HepG2 (cell line): ENCODE measurements around the gene PTPRC. TPM values are rescaled to one million over a fixed set of nuclear protein-coding genes. Genes with fewer than 3 reads are reported as not detected.

Experiments used
- ATAC-seq: fragments of 200-7000 bp; cut with Tn5 transposase; 3 replicates; pipeline ENCODE4 v1.9.1; 2020; ENCODE audit warnings: mild to moderate bottlenecking, moderate library complexity
- BruUV-seq: library from RNA; stranded (reverse); fragments of 400-500 nt; replicated peaks from 2 replicates; lab custom pipeline; 2021; lab: Mats Ljungman, UMichigan
- CTCF ChIA-PET: fragments of 300-600 bp; formaldehyde crosslinking; extraction: SDS; loops from one replicate; lab custom pipeline; 2021; ENCODE audit warnings: low total read pairs, inconsistent platforms, low intra/inter-chr PET ratio; lab: Yijun Ruan, JAX
- POLR2A ChIA-PET: fragments of 350-600 bp; sonication (Branson Sonifier 250); formaldehyde crosslinking; loops from one replicate; lab custom pipeline; 2020; ENCODE audit warnings: antibody characterized with exemption, inconsistent platforms; lab: Yijun Ruan, JAX
- DNase-seq: peaks from one replicate; pipeline ENCODE4 v3.0.0-alpha.2; 2015; ENCODE audit warnings: low spot score
- FAIRE-seq: peaks from 3 replicates; lab custom pipeline; 2011; peaks lifted over from hg19 to GRCh38; lab: Jason Lieb, UNC
- H2AFZ ChIP-seq: one replicate; pipeline ENCODE4 v1.6.1; 2011; ENCODE audit warnings: low read length, inconsistent platforms
- H3K27ac ChIP-seq: fragments of 300-600 bp; 3 replicates; pipeline ENCODE4 v1.8.0; 2011; ENCODE audit warnings: mixed run types, mild to moderate bottlenecking, mixed read lengths, low read length, inconsistent platforms; ENCODE audit not compliant: insufficient read depth; ENCODE audit errors: extremely low read length
- H3K27me3 ChIP-seq, 2 experiments: fragments of 200-600 bp in 1 of 2; 2 replicates in 1 of 2; 3 replicates in 1 of 2; pipeline versions ENCODE4 v1.6.0 to v1.8.0; 2011; ENCODE audit warnings: low read length in 2 of 2, mild to moderate bottlenecking in 2 of 2, moderate library complexity in 2 of 2, inconsistent platforms in 1 of 2; ENCODE audit not compliant: insufficient read depth in 2 of 2, control insufficient read depth in 1 of 2
- H3K36me3 ChIP-seq, 2 experiments: fragments of 200-600 bp in 1 of 2; replicated peaks in 1 of 2; 2 replicates in 1 of 2; 3 replicates in 1 of 2; pipeline versions ENCODE4 v1.5.1 to v1.8.0; 2011; ENCODE audit warnings: low read length in 2 of 2, inconsistent platforms in 1 of 2; ENCODE audit not compliant: insufficient read depth in 2 of 2, control insufficient read depth in 1 of 2
- H3K4me1 ChIP-seq: 2 replicates; pipeline ENCODE4 v1.5.1; 2012; ENCODE audit warnings: low read length, inconsistent platforms; ENCODE audit not compliant: insufficient read depth
- H3K4me2 ChIP-seq: 2 replicates; pipeline ENCODE4 v1.6.0; 2011; ENCODE audit warnings: low read depth, low read length, inconsistent platforms
- H3K4me3 ChIP-seq, 3 experiments: fragments of 200-600 bp in 1 of 3; sonication (generic), shearing (Covaris generic) in 1 of 3; replicated peaks in 1 of 3; 2 replicates each; pipeline ENCODE4 v1.5.1; 2011 to 2016; ENCODE audit warnings: low read length in 3 of 3, inconsistent platforms in 2 of 3, low read depth in 2 of 3, mild to moderate bottlenecking in 2 of 3, control low read depth in 1 of 3, mixed read lengths in 1 of 3; ENCODE audit not compliant: insufficient read depth in 1 of 3
- H3K79me2 ChIP-seq: one replicate; pipeline ENCODE4 v1.6.1; 2011; ENCODE audit warnings: low read length, inconsistent platforms; ENCODE audit not compliant: insufficient read depth
- H3K9ac ChIP-seq: 2 replicates; pipeline ENCODE4 v1.6.0; 2011; ENCODE audit warnings: mild to moderate bottlenecking, low read depth, low read length, inconsistent platforms; ENCODE audit not compliant: insufficient read depth
- H3K9me3 ChIP-seq: 2 replicates; pipeline ENCODE4 v1.5.1; 2012; ENCODE audit warnings: mild to moderate bottlenecking, low read length
- H4K20me1 ChIP-seq: 2 replicates; pipeline ENCODE4 v1.6.0; 2011; ENCODE audit warnings: inconsistent platforms, mild to moderate bottlenecking, low read length, moderate library complexity; ENCODE audit not compliant: insufficient read depth
- BATF2 ChIP-seq: sonication (generic); formaldehyde crosslinking; IDR thresholded peaks from 2 replicates; pipeline ENCODE4 v1.8.0; 2022; ENCODE audit warnings: mild to moderate bottlenecking, missing genetic modification reagents, moderate library complexity
- HNRNPH1 ChIP-seq: fragments of 200-400 bp; formaldehyde crosslinking; optimal IDR thresholded peaks from 2 replicates; pipeline ENCODE3; 2017; ENCODE audit warnings: mild to moderate bottlenecking, low read depth, low read length
- HNRNPK ChIP-seq: fragments of 200-400 bp; formaldehyde crosslinking; IDR thresholded peaks from 2 replicates; pipeline ENCODE4 v1.6.1; 2018; ENCODE audit warnings: low read length, low read depth, moderate library complexity, mild to moderate bottlenecking; ENCODE audit not compliant: poor library complexity, severe bottlenecking
- ISX ChIP-seq: sonication (generic); formaldehyde crosslinking; conservative IDR thresholded peaks from 2 replicates; pipeline ENCODE4 v1.5.0; 2020; ENCODE audit warnings: missing genetic modification reagents
- KMT2B ChIP-seq: IDR thresholded peaks from 2 replicates; pipeline ENCODE4 v1.6.1; 2016; ENCODE audit warnings: missing genetic modification reagents, missing compliant biosample characterization
- MTA3 ChIP-seq: sonication (generic); formaldehyde crosslinking; IDR thresholded peaks from 2 replicates; pipeline ENCODE4 v1.4.0; 2020; ENCODE audit warnings: missing genetic modification reagents
- MXD4 ChIP-seq: IDR thresholded peaks from 2 replicates; pipeline ENCODE4 v1.6.1; 2016; ENCODE audit warnings: mild to moderate bottlenecking, missing biosample characterization, missing genetic modification reagents
- POLR2AphosphoS5 ChIP-seq: IDR thresholded peaks from 2 replicates; pipeline ENCODE4 v1.6.1; 2012; ENCODE audit warnings: low read depth, low read length
- SIX1 ChIP-seq: sonication (generic); formaldehyde crosslinking; IDR thresholded peaks from 2 replicates; pipeline ENCODE4 v1.4.0; 2020; ENCODE audit warnings: missing genetic modification reagents, borderline replicate concordance
- TEAD3 ChIP-seq: optimal IDR thresholded peaks from 2 replicates; pipeline ENCODE3; 2016; ENCODE audit warnings: borderline replicate concordance
- TMF1 ChIP-seq: sonication (generic); formaldehyde crosslinking; IDR thresholded peaks from 2 replicates; pipeline ENCODE4 v1.8.1; 2022; ENCODE audit warnings: low read depth, missing genetic modification reagents
- ZFAT ChIP-seq: sonication (generic); formaldehyde crosslinking; conservative IDR thresholded peaks from 2 replicates; pipeline ENCODE4 v1.8.1; 2023; ENCODE audit warnings: missing genetic modification reagents, inconsistent platforms
- ZFP36L1 ChIP-seq: sonication (generic); formaldehyde crosslinking; IDR thresholded peaks from 2 replicates; pipeline ENCODE4 v1.8.0; 2022; ENCODE audit warnings: mild to moderate bottlenecking, missing genetic modification reagents, moderate library complexity
- ZNF569 ChIP-seq: sonication (generic); formaldehyde crosslinking; IDR thresholded peaks from 2 replicates; pipeline ENCODE4 v1.5.0; 2020; ENCODE audit warnings: mild to moderate bottlenecking, missing genetic modification reagents, moderate library complexity, borderline replicate concordance
- ZNF672 ChIP-seq: sonication (generic); formaldehyde crosslinking; IDR thresholded peaks from 2 replicates; pipeline ENCODE4 v1.8.1; 2022; ENCODE audit warnings: missing genetic modification reagents
- ZNF75D ChIP-seq: sonication (generic); formaldehyde crosslinking; IDR thresholded peaks from 2 replicates; pipeline ENCODE4 v1.8.1; 2023; ENCODE audit warnings: missing genetic modification reagents, mild to moderate bottlenecking, borderline replicate concordance
- WGBS: methylation state at CpG from one replicate; pipeline ENCODE4 v1.1.6; 2017; ENCODE audit warnings: low lambda C conversion rate; 5-methylcytosine and 5-hydroxymethylcytosine counted together
- in situ Hi-C: cut with HindIII; loops from 2 replicates; pipeline ENCODE4 v1.10.0; 2017; ENCODE audit warnings: low pct_unique_long_range_greater_than_20kb; ENCODE audit not compliant: extremely low pct_ligation_motif_present
- intact Hi-C: fragments of 100-400 bp; cut with micrococcal nuclease; formaldehyde crosslinking; loops from one replicate; pipeline ENCODE4 v1.10.0; 2022; ENCODE audit not compliant: unreplicated experiment
- polyA plus RNA-seq, 8 experiments: library from polyadenylated mRNA; depleted of rRNA in 3 of 8; stranded (reverse) in 7 of 8; unstranded in 1 of 8; fragments of >200 nt; fragmentation: Illumina TruSeq in 4 of 8; extraction: Trizol in 4 of 8; gene quantifications; 2 replicates each; pipeline versions ENCODE4 v1.2.1 to v1.2.3, GENCODE V29; 2011 to 2016; ENCODE audit warnings: low read depth in 4 of 8, missing spikeins in 1 of 8, mixed read lengths in 1 of 8; ENCODE audit not compliant: insufficient read depth in 1 of 8
- total RNA-seq, 5 experiments: library from RNA; depleted of rRNA; stranded (reverse); fragments of >200 nt; fragmentation: Illumina TruSeq; extraction: Trizol; gene quantifications; 2 replicates each; pipeline ENCODE4 v1.2.3, GENCODE V29; 2016; ENCODE audit warnings: low read depth in 1 of 5
- TF ChIP-seq, protein P1 (sequence below): sonication (generic); formaldehyde crosslinking; IDR thresholded peaks from 2 replicates; pipeline ENCODE4 v1.4.0; 2020; ENCODE audit warnings: mild to moderate bottlenecking, missing genetic modification reagents
- TF ChIP-seq, protein P2 (sequence below): sonication (generic); formaldehyde crosslinking; IDR thresholded peaks from 2 replicates; pipeline ENCODE4 v1.4.0; 2020; ENCODE audit warnings: missing genetic modification reagents
- TF ChIP-seq, protein P3 (sequence below): sonication (generic); formaldehyde crosslinking; IDR thresholded peaks from 2 replicates; pipeline ENCODE4 v1.5.0; 2020; ENCODE audit warnings: mild to moderate bottlenecking, low read depth, missing genetic modification reagents, borderline replicate concordance

Gene PTPRC
- total and polyA plus RNA-seq, 2 of the 13 experiments (the other 11 are each of a cell fraction or from before 2014, with no cell fraction given): not detected

DNA sequence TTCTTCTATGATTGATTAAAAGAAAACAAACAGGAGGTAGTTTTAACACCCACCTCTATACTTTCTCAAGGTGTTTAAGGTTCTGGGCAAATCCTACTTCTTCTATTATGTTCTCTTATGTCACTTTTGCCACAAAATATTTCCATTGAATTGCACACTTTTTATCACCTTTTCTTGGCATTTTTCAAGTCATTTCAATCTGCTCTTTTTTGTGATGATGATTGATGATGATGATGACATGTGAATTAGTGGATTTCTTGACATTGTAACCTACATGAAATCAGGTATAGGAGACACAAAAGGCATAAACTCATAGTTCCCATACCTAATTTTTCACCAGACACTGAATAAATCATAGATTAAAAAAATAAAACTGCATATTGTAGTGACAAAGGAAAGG, 4.1 kb downstream of the PTPRC start (continued):
- TF ChIP-seq, protein P1, sequence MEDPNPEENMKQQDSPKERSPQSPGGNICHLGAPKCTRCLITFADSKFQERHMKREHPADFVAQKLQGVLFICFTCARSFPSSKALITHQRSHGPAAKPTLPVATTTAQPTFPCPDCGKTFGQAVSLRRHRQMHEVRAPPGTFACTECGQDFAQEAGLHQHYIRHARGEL (CRISPR knock-in tag): no peak
- TF ChIP-seq POLR2AphosphoS5 (no peak), SIX1 (CRISPR knock-in tag) (no peak), MTA3 (CRISPR knock-in tag) (no peak), ZNF75D (CRISPR knock-in tag) (no peak), ZFP36L1 (CRISPR knock-in tag) (no peak)

- in situ Hi-C loops: no loop called here
- no peaks in the 10 kb centered on the region for H3K27me3 ChIP-seq
- no peaks in the 10 kb centered on the region for H3K36me3 ChIP-seq
- no peak for FAIRE-seq
- no TSS peak for BruUV-seq
- H3K27ac ChIP-seq: no peak overlapping the region
- no peak for TF ChIP-seq ZFAT (CRISPR knock-in tag)
- TF ChIP-seq MXD4 (CRISPR knock-in tag): no peak
- TF ChIP-seq, protein P2, sequence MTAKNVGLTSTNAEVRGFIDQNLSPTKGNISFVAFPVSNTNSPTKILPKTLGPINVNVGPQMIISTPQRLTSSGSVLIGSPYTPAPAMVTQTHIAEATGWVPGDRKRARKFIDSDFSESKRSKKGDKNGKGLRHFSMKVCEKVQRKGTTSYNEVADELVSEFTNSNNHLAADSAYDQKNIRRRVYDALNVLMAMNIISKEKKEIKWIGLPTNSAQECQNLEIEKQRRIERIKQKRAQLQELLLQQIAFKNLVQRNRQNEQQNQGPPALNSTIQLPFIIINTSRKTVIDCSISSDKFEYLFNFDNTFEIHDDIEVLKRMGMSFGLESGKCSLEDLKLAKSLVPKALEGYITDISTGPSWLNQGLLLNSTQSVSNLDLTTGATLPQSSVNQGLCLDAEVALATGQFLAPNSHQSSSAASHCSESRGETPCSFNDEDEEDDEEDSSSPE (CRISPR knock-in tag): no peak
- TF ChIP-seq ZNF672 (CRISPR knock-in tag): no peak
- TF ChIP-seq, protein P3, sequence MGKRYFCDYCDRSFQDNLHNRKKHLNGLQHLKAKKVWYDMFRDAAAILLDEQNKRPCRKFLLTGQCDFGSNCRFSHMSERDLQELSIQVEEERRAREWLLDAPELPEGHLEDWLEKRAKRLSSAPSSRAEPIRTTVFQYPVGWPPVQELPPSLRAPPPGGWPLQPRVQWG (CRISPR knock-in tag): no peak
- TF ChIP-seq BATF2 (CRISPR knock-in tag): no peak
- TF ChIP-seq TEAD3: no peak
- TF ChIP-seq ISX (CRISPR knock-in tag): no peak
- no peak for TF ChIP-seq KMT2B (CRISPR knock-in tag)
- no peak for TF ChIP-seq HNRNPH1
- TF ChIP-seq TMF1: no peak
- TF ChIP-seq HNRNPK: no peak
- TF ChIP-seq ZNF569 (CRISPR knock-in tag): no peak
- ChIA-PET POLR2A (no interaction called here), CTCF (no interaction called here)
- H3K79me2 ChIP-seq: no peaks in the 10 kb centered on the region
- no peaks in the 10 kb centered on the region for H3K9me3 ChIP-seq
- no peak overlapping the region for H3K9ac ChIP-seq
- no peaks in the 10 kb centered on the region for H3K4me1 ChIP-seq
- no peak overlapping the region for H3K4me3 ChIP-seq
- no peak for ATAC-seq
- no peak overlapping the region for H3K4me2 ChIP-seq
- 0% methylated on average over 1 of the region's 1 CpG for WGBS
- H2AFZ ChIP-seq: no peak overlapping the region
- no peaks in the 10 kb centered on the region for H4K20me1 ChIP-seq
- DNase-seq: no peak
- intact Hi-C loops: no loop called here
These were observed 5.0 kb downstream of the PTPRC start for GRCh38 chr1:198643808-198644207.
